Transverse colon (tissue), 4 donors: ENCODE data around the gene C1QTNF2. TPM values are rescaled to one million over a fixed set of nuclear protein-coding genes. Genes with fewer than 3 reads are reported as not detected.

Source experiments
- DNase-seq: peaks from one replicate; pipeline ENCODE4 v3.0.0-alpha.2; 2019
- H3K27ac ChIP-seq, 4 donors: fragments of 200-600 bp; sonication (generic); 2 replicates each; pipeline ENCODE4 v1.5.1; 2016 to 2018; ENCODE audit warnings: inconsistent platforms in 4 of 4
- H3K27me3 ChIP-seq: fragments of 200-600 bp; sonication (generic); 2 replicates; pipeline ENCODE4 v1.5.1; 2017; ENCODE audit warnings: inconsistent platforms
- H3K36me3 ChIP-seq, 4 donors: fragments of 200-600 bp; sonication (generic); 2 replicates each; pipeline ENCODE4 v1.5.1; 2017 to 2019; ENCODE audit warnings: inconsistent platforms in 4 of 4
- H3K4me1 ChIP-seq, 4 donors: fragments of 200-600 bp; sonication (generic); 2 replicates each; pipeline ENCODE4 v1.5.1; 2017 to 2020; ENCODE audit warnings: inconsistent platforms in 4 of 4
- H3K4me3 ChIP-seq, 4 donors: fragments of 200-600 bp; sonication (generic); 1 replicate in 1 of 4; 2 replicates in 3 of 4; pipeline versions ENCODE4 v1.5.1 to v1.6.1; 2017 to 2019; ENCODE audit warnings: inconsistent platforms in 4 of 4
- H3K9me3 ChIP-seq, 2 donors: fragments of 200-600 bp; sonication (generic); 2 replicates each; pipeline ENCODE4 v1.5.1; 2017 to 2019; ENCODE audit warnings: inconsistent platforms in 2 of 2
- CTCF ChIP-seq, 5 experiments: fragments of 200-600 bp in 3 of 5; fragments of 450-650 bp in 2 of 5; sonication (generic) in 3 of 5; IDR thresholded peaks; 1 replicate in 2 of 5; 2 replicates in 3 of 5; pipeline ENCODE4 v1.5.1; 2016 to 2017; ENCODE audit warnings: antibody characterized with exemption in 5 of 5, inconsistent platforms in 3 of 5, mild to moderate bottlenecking in 2 of 5, moderate library complexity in 1 of 5
- EP300 ChIP-seq: sonication (generic); formaldehyde crosslinking; IDR thresholded peaks from one replicate; pipeline ENCODE4 v1.6.1; 2017; ENCODE audit warnings: antibody characterized with exemption, low read depth
- POLR2A ChIP-seq: fragments of 450-650 bp; IDR thresholded peaks from one replicate; pipeline ENCODE4 v1.6.1; 2016; ENCODE audit warnings: antibody characterized with exemption, mild to moderate bottlenecking, moderate library complexity
- POLR2AphosphoS5 ChIP-seq, 3 donors: sonication (generic); formaldehyde crosslinking; IDR thresholded peaks; one replicate each; pipeline ENCODE4 v1.6.1; 2016; ENCODE audit warnings: antibody characterized with exemption in 3 of 3
- WGBS, 2 donors: methylation state at CpG; one replicate each; pipeline ENCODE4 v1.1.5; 2018; ENCODE audit warnings: low coverage in 1 of 2; 5-methylcytosine and 5-hydroxymethylcytosine counted together
- in situ Hi-C, 4 donors: fragments of 200-750 bp; cut with MboI; loops; one replicate each; pipeline versions ENCODE4 v1.15.0 to v1.15.1; 2017; ENCODE audit warnings: low sequenced_read_pairs in 3 of 4, low pct_ligation_motif_present in 1 of 4, low pct_unique_long_range_greater_than_20kb in 1 of 4
- intact Hi-C: fragments of 100-400 bp; cut with DNase I; formaldehyde crosslinking; loops from one replicate; pipeline ENCODE4 v1.15.1; 2023; ENCODE audit warnings: low total_unique reads
- total RNA-seq, 4 donors: library from RNA; depleted of rRNA; stranded (reverse); fragments of >200 nt; gene quantifications; one replicate each; pipeline ENCODE4 v1.1.0, GENCODE V29; 2016

Gene C1QTNF2
- total RNA-seq, 4 donors from 2014 or later = 0.41 to 2.2 (median 0.79) TPM; not detected in 1

GRCh38 chr5:160390787-160391696 lies 20.6 kb upstream of the C1QTNF2 start:
- TF ChIP-seq POLR2AphosphoS5 (IDR thresholded peaks at IDR 0.05) (no peak), CTCF (IDR thresholded peaks at IDR 0.05) (peak; percentile 35 to 52 (median 49))
- H3K4me3 ChIP-seq = no peak overlapping the region
- H3K36me3 ChIP-seq = no peaks in the 10 kb centered on the region
- H3K4me1 ChIP-seq = no peaks in the 10 kb centered on the region
- DNase-seq = no peak
- intact Hi-C loops (no loop called here), in situ Hi-C loops (no loop called here)
- WGBS, 2 donors = 44 to 73% methylated on average over 3 to 8 of the region's 8 CpGs
- peaks cover 8 to 10% of the 10 kb centered on the region in 2 donors for H3K9me3 ChIP-seq
- H3K27ac ChIP-seq = no peak overlapping the region
- H3K27me3 ChIP-seq = no peaks in the 10 kb centered on the region

GRCh38 chr5:160387445-160387844 lies 17.0 kb upstream of the C1QTNF2 start:
- in situ Hi-C loops (no loop called here), intact Hi-C loops (no loop called here)
- H3K36me3 ChIP-seq = no peaks in the 10 kb centered on the region
- H3K27me3 ChIP-seq = no peaks in the 10 kb centered on the region
- no peak overlapping the region for H3K4me3 ChIP-seq
- H3K27ac ChIP-seq = no peak overlapping the region
- WGBS, 2 donors = 90 to 91% methylated on average over 1 of the region's 1 CpG
- no peak for DNase-seq
- H3K4me1 ChIP-seq = no peaks in the 10 kb centered on the region
- peaks cover 8 to 10% of the 10 kb centered on the region in 2 donors for H3K9me3 ChIP-seq
- TF ChIP-seq POLR2AphosphoS5 (IDR thresholded peaks at IDR 0.05) (no peak), CTCF (IDR thresholded peaks at IDR 0.05) (no peak), EP300 (no peak), POLR2A (no peak)

- no peak for DNase-seq
- TF ChIP-seq CTCF (IDR thresholded peaks at IDR 0.05) (no peak), POLR2A (no peak)
- in situ Hi-C loops = no loop called here
These were observed 15.1 kb upstream of the C1QTNF2 start for GRCh38 chr5:160385496-160385895.

GRCh38 chr5:160384681-160385080 lies 14.3 kb upstream of the C1QTNF2 start:
- H3K9me3 ChIP-seq = peaks cover 8 to 10% of the 10 kb centered on the region in 2 donors
- DNase-seq = no peak
- WGBS, 2 donors = 96 to 100% methylated on average over 1 of the region's 1 CpG
- no peak overlapping the region for H3K27ac ChIP-seq
- no peaks in the 10 kb centered on the region for H3K27me3 ChIP-seq
- TF ChIP-seq EP300 (no peak), CTCF (IDR thresholded peaks at IDR 0.05) (no peak), POLR2AphosphoS5 (IDR thresholded peaks at IDR 0.05) (no peak), POLR2A (no peak)
- no peak overlapping the region for H3K4me3 ChIP-seq
- H3K36me3 ChIP-seq = no peaks in the 10 kb centered on the region
- in situ Hi-C loops (no loop called here), intact Hi-C loops (no loop called here)
- no peaks in the 10 kb centered on the region for H3K4me1 ChIP-seq

More at GRCh38 chr5:160385496-160385895, 15.1 kb upstream of the C1QTNF2 start:
- Histone ChIP-seq H3K27me3 (no peaks in the 10 kb centered on the region), H3K27ac (no peak overlapping the region), H3K4me1 (no peaks in the 10 kb centered on the region), H3K9me3 (peaks cover 8 to 10% of the 10 kb centered on the region in 2 donors), H3K4me3 (no peak overlapping the region), H3K36me3 (no peaks in the 10 kb centered on the region)
- intact Hi-C loops = no loop called here
